ENCODE results near the gene DICER1.

DICER1 gene

GRCh38 chr14:95198320-95198719 is 41.0 kb upstream of the DICER1 start:
- TF ChIP-seq TARDBP (IDR thresholded peaks at IDR 0.05): no peak
- no peak for TF ChIP-seq HDGF (IDR thresholded peaks at IDR 0.05; ENCODE audit: borderline replicate concordance)
- TF ChIP-seq FOXK2 (IDR thresholded peaks at IDR 0.05): no peak
- TF ChIP-seq ZNF384 (IDR thresholded peaks at IDR 0.05): no peak
- TF ChIP-seq ARNT (IDR thresholded peaks at IDR 0.05): no peak
- TF ChIP-seq FOXA1 (IDR thresholded peaks at IDR 0.05): no peak
- no peak for TF ChIP-seq L3MBTL2 (conservative IDR thresholded peaks at IDR 0.05)
- no peak for TF ChIP-seq SP1 (IDR thresholded peaks at IDR 0.05)
- TF ChIP-seq LEF1 (IDR thresholded peaks at IDR 0.05; ENCODE audit: borderline replicate concordance): no peak
- no peak for TF ChIP-seq CTBP1 (IDR thresholded peaks at IDR 0.05; ENCODE audit: borderline replicate concordance)
- TF ChIP-seq FOXM1 (IDR thresholded peaks at IDR 0.05; ENCODE audit: borderline replicate concordance): no peak
- no peak for TF ChIP-seq ELF4 (IDR thresholded peaks at IDR 0.05)
- no peak for TF ChIP-seq PKNOX1 (IDR thresholded peaks at IDR 0.05)
- POLR2A ChIA-PET: no interaction called here
- DNase-seq (ENCODE audit: extremely low spot score): no peak
- CTCF ChIA-PET: no interaction called here

DNA sequence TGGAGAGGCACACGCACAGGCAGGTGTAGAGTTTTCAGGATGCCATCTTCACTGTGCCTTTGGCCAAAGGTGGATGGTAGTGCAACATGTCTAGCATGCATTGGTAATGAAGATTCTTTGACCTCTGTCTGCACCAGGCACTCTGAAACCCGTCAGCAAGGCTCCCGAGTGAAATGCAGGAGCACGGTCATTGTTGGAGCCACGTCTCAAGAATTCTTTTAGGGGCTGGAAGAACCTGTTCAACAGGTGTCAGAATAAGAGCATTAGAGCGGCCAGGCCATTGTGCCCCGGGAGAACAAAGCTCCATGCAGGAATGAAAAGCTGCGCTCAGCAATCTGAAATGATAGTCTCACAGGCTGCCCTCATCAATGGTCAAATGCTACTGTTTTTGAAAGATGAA is 40.2 kb upstream of the DICER1 start:
- no peak for DNase-seq (ENCODE audit: extremely low spot score)
- no peak for TF ChIP-seq FOXA1 (IDR thresholded peaks at IDR 0.05)
- no peak for TF ChIP-seq ARNT (IDR thresholded peaks at IDR 0.05)
- no peak for TF ChIP-seq LEF1 (IDR thresholded peaks at IDR 0.05; ENCODE audit: borderline replicate concordance)
- no peak for TF ChIP-seq SP1 (IDR thresholded peaks at IDR 0.05)
- no peak for TF ChIP-seq L3MBTL2 (conservative IDR thresholded peaks at IDR 0.05)
- no peak for TF ChIP-seq PKNOX1 (IDR thresholded peaks at IDR 0.05)
- no peak for TF ChIP-seq FOXK2 (IDR thresholded peaks at IDR 0.05)
- TF ChIP-seq FOXM1 (IDR thresholded peaks at IDR 0.05; ENCODE audit: borderline replicate concordance): no peak
- CTCF ChIA-PET: no interaction called here
- POLR2A ChIA-PET: no interaction called here

DNA sequence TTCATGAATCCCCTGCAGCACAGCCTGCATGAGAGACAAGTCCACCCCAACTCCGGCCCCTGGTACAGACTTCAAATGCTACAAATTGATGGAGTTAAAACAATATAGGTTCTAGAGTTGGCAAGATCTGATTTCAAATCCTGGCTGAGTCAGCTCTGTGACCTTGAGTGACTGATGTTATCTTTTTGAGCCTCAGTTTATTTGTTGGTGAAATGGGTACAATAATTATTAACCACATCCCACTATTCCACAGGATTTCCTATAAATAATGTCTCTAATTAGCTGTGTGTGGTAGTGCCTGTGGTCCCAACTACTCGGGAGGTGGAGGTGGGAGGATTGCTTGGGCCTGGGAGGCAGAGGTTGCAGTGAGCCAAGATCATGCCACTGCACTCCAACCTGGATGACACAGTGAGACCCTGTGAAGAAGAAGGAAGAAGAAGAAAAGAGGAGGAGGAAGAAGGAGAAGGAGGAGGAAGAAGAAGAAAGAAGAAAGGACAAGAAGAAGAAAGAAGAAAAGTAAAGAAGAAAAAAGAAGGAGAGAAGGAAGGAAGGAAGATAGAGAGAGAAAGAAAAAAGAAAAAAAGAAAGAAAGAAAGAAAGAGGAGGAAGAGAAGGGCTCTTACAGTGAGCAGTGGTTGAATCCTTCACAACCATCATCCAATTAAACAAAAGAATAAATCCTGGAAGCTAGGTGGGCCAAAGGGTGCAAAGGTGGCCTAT is 39.7 kb upstream of the DICER1 start:
- ChIA-PET POLR2A (interaction anchor here (1.0 kb wide), 1 partner anchor 8 kb away, joined by 3 read pairs; no protein-coding TSS in a partner anchor), CTCF (interaction anchor here (1.8 kb wide), 1 partner anchor 164 kb away, joined by 4 read pairs; no protein-coding TSS in a partner anchor)
- no peak for DNase-seq (ENCODE audit: extremely low spot score)
- TF ChIP-seq NFRKB (IDR thresholded peaks at IDR 0.05): no peak
- no peak for TF ChIP-seq FOXK2 (IDR thresholded peaks at IDR 0.05)
- no peak for TF ChIP-seq SP1 (IDR thresholded peaks at IDR 0.05)
- TF ChIP-seq FOXM1 (IDR thresholded peaks at IDR 0.05; ENCODE audit: borderline replicate concordance): no peak
- TF ChIP-seq CTBP1 (IDR thresholded peaks at IDR 0.05; ENCODE audit: borderline replicate concordance): no peak

GRCh38 chr14:95196268-95196667 is 38.9 kb upstream of the DICER1 start:
- CTCF ChIA-PET: interaction anchor here (0.5 to 1.8 kb wide), 4 partner anchors 15 to 488 kb away, joined by 3 to 5 read pairs (median 4); partner anchors contain the start of gene DICER1
- DNase-seq (ENCODE audit: extremely low spot score): peak; percentile 36
- POLR2A ChIA-PET: interaction anchor here (1.0 kb wide), 1 partner anchor 9 kb away, joined by 3 read pairs; no protein-coding TSS in a partner anchor
- TF ChIP-seq ZNF384 (IDR thresholded peaks at IDR 0.05) (no peak), FOXK2 (IDR thresholded peaks at IDR 0.05) (no peak), LEF1 (IDR thresholded peaks at IDR 0.05; ENCODE audit: borderline replicate concordance) (no peak), ELF4 (IDR thresholded peaks at IDR 0.05) (no peak), L3MBTL2 (conservative IDR thresholded peaks at IDR 0.05) (no peak), TARDBP (IDR thresholded peaks at IDR 0.05) (no peak), FOXA1 (IDR thresholded peaks at IDR 0.05) (no peak), NFRKB (IDR thresholded peaks at IDR 0.05) (no peak)

DNA sequence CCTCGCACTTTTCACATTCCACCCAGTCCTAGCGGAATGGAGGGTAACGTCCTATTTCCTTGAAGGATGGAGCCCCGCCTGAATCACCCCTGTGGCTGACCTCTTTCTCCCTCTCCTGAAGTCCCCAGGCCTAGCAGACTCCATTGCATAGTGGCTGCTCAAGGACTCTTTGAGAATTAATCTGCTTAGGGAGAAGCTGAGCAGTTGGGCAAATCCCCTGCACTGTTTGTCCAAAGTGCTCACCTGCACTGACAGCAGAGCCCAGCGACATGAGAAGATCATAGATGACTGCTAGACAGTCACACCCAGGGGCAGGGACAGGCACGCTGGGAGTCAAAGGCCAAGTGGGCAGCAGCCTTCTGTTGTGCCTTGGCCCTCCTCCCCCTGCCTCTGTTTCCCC is 37.7 kb upstream of the DICER1 start:
- ChIA-PET POLR2A (no interaction called here), CTCF (interaction anchor here (1.8 kb wide), 1 partner anchor 166 kb away, joined by 4 read pairs; no protein-coding TSS in a partner anchor)
- DNase-seq (ENCODE audit: extremely low spot score): no peak

GRCh38 chr14:95193081-95193480 is 35.8 kb upstream of the DICER1 start:
- TF ChIP-seq FOXA1 (IDR thresholded peaks at IDR 0.05) (no peak), NFRKB (IDR thresholded peaks at IDR 0.05) (no peak), BHLHE40 (IDR thresholded peaks at IDR 0.05; ENCODE audit: borderline replicate concordance) (no peak), FOXK2 (IDR thresholded peaks at IDR 0.05) (no peak), PKNOX1 (IDR thresholded peaks at IDR 0.05) (no peak)
- ChIA-PET POLR2A (no interaction called here), CTCF (no interaction called here)
- no peak for DNase-seq (ENCODE audit: extremely low spot score)

More for the DNA sequence above, 37.7 kb upstream of the DICER1 start:
- TF ChIP-seq CTBP1 (IDR thresholded peaks at IDR 0.05; ENCODE audit: borderline replicate concordance) (no peak), FOXA1 (IDR thresholded peaks at IDR 0.05) (no peak), BHLHE40 (IDR thresholded peaks at IDR 0.05; ENCODE audit: borderline replicate concordance) (no peak), SP1 (IDR thresholded peaks at IDR 0.05) (no peak), LEF1 (IDR thresholded peaks at IDR 0.05; ENCODE audit: borderline replicate concordance) (no peak), TARDBP (IDR thresholded peaks at IDR 0.05) (no peak), ELF4 (IDR thresholded peaks at IDR 0.05) (no peak), FOXM1 (IDR thresholded peaks at IDR 0.05; ENCODE audit: borderline replicate concordance) (no peak)

DNA sequence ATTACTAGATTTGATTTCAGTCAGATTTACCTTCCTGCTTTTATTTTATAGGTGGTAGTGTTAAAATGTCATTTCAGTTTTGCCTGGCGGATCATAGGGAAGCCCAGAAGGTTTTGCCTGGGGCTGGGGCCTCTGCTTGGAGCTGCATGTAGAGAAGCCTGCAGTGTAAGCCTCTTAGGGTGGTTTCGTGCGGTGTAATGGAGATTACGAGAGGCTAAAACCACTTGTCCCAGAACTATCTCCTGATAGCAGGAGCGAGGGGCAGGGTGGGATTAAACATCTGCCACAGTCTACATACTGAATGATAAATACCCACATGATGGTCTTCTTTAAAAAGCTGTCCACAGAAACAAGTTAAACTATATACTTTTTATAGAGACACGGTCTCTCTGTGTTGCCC is 35.0 kb upstream of the DICER1 start:
- POLR2A ChIA-PET: no interaction called here
- DNase-seq (ENCODE audit: extremely low spot score): no peak
- TF ChIP-seq ZNF384 (IDR thresholded peaks at IDR 0.05) (no peak), HDGF (IDR thresholded peaks at IDR 0.05; ENCODE audit: borderline replicate concordance) (no peak), SP1 (IDR thresholded peaks at IDR 0.05) (no peak)
- CTCF ChIA-PET: no interaction called here

Data from HEK293T (cell line).